Activated CD8-positive, alpha-beta memory T cell treated with anti-CD3 and anti-CD28 coated beads for 4 hours (primary cell): ENCODE measurements around the gene CCDC74A.
"Not testable (repeated sequence)": the region's sequence is repeated elsewhere in the genome, so short reads cannot be mapped to it uniquely, and the experiment has no call there.

Experiments
- DNase-seq, 2 donors: peaks; one replicate each; pipeline ENCODE4 v3.0.0-alpha.2; 2020; ENCODE audit warnings: low read depth in 2 of 2

CCDC74A gene

GRCh38 chr2:131498321-131498973 is 29.2 kb upstream of the CCDC74A start:
- not testable (repeated sequence) for DNase-seq

- not testable (repeated sequence) for DNase-seq
Observed at GRCh38 chr2:131503587-131503986, 24.1 kb upstream of the CCDC74A start.

GRCh38 chr2:131504082-131504750 is 23.5 kb upstream of the CCDC74A start:
- DNase-seq = not testable (repeated sequence)

- DNase-seq = no peak
Observed at GRCh38 chr2:131509615-131510014, 18.1 kb upstream of the CCDC74A start.

DNA sequence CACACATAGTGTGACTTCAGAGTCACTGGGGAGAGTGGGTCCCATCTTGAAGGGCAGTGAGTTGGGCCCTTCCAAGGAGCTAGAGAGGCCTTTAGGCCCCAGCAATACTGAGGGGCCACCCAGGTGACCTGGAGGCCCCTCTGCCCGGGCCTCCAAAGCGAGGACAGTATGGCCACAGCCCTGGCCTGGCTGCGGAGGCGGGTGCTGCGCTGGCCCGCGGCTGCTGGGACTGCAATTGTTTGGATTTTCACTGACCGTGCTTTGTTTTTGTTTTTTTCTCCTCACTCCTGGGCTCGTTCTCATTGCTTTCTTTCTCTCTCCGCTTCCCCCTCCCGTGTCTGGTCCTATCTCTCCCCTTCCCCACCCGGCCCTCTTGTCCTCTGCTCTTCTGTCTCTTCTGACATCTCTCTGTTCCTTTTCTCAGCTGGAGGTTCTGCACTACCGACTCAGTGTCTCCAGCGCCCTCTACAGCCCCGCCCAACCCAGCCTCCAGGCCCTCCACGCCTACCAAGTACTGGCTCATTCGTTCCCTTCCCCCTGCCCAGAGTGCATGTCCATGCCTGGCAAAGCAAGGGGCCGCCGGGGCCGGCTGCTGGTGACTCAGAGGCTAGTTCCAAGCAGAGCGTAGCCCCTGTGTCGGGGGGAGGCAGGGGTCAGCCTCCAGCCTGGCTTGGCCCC is 16.3 kb upstream of the CCDC74A start:
- DNase-seq = not testable (repeated sequence)

- not testable (repeated sequence) for DNase-seq
Observed at GRCh38 chr2:131511969-131512870, 15.5 kb upstream of the CCDC74A start.

GRCh38 chr2:131514408-131515166 is 13.1 kb upstream of the CCDC74A start:
- DNase-seq = not testable (repeated sequence)

DNA sequence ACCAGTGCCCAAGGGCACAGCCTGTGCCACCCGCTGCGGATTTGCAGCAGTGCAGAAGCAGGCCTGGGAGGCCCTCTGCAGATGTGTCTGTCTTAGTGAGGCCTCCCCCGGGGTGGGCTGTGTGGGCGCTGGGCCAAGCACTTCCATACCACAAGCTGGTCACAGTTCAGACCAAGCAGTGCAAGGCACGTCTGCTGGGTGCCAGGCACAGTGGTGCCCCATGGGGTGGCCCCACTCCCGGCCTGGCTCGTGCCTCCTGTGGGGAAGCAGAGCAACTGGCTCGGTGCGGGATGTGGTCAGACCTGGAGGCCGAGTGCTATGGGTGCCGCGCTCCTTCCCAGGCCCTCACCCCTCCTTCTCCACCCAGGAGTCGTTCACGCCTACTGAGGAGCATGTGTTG is 12.5 kb upstream of the CCDC74A start:
- not testable (repeated sequence) for DNase-seq

- DNase-seq = no peak
Observed at GRCh38 chr2:131516011-131516410, 11.7 kb upstream of the CCDC74A start.

GRCh38 chr2:131516621-131517020 is 11.1 kb upstream of the CCDC74A start:
- not testable (repeated sequence) for DNase-seq

DNA sequence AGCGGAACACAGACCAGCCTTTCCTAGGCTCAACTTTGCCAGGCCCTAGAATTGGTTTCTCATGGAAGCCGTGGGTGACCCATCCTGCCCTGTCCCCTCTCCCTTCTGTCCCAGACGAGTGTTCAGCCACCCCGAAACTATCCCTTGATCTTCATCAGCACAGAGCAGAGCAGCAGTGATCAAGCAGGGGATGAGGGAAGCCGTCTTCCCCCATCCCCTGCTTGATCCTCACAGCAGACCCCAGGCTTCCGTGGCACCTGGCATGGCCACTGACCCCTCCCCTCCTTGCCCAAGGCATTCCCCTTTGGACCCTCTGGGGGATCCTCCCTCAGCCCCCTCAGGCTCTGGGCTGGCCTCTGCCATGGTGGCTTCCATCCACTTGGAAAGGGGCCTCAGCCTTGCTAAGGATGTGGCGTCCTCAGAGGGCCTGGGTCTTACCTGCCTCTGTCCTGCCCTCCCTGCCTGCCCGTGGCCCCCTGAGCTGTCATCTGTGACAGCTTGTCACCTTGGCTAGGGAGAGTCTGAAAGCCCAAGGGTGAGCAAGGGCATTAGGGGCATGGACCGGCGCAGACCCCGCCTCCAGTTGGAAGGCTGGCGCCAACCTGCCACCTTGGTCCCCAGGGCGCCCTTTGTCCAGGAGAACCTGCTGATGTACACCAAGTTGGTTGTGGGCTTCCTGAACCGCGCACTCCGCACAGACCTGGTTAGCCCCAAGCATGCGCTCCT is 10.4 kb upstream of the CCDC74A start:
- DNase-seq = no peak

DNA sequence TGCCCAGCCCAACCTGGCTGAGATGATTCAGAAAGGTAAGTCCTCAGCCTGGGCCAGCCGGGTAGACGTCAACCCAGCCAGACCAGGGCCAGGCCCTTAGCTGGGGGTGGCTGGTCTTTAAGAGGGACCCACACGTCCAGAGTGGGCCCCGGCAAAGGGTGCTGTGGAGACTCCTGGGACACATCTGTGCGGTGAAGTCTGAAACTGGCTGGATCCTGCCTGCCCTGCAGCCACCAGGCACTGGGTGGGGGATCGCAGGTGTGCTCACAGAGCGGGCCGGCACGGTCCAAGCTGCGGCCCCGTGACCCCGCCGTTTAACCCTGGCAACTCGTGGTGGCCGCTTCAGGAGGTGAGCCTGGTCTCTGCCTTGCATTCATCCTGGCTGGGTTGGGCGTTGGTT is 9.8 kb upstream of the CCDC74A start:
- not testable (repeated sequence) for DNase-seq

DNA sequence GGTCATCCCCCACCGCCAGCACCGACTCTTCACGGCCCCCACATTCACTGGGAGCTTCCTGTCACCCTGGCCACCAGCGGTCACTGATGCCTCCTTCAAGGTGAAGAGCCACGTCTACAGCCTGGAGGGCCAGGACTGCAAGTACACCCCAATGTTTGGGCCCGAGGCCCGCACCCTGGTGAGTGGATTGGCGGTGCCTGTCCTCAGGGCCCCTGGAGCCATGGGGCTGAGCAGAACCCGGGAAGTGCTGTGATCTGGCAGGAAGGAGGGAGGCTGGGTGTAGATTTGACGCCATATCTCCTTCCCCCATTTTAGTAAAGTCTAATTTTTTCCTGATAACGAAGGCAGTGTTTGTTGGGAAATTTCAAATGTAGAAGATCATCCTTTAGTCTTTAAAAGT is 9.2 kb upstream of the CCDC74A start:
- DNase-seq = not testable (repeated sequence)

GRCh38 chr2:131519466-131519865 is 8.2 kb upstream of the CCDC74A start:
- DNase-seq = no peak

DNA sequence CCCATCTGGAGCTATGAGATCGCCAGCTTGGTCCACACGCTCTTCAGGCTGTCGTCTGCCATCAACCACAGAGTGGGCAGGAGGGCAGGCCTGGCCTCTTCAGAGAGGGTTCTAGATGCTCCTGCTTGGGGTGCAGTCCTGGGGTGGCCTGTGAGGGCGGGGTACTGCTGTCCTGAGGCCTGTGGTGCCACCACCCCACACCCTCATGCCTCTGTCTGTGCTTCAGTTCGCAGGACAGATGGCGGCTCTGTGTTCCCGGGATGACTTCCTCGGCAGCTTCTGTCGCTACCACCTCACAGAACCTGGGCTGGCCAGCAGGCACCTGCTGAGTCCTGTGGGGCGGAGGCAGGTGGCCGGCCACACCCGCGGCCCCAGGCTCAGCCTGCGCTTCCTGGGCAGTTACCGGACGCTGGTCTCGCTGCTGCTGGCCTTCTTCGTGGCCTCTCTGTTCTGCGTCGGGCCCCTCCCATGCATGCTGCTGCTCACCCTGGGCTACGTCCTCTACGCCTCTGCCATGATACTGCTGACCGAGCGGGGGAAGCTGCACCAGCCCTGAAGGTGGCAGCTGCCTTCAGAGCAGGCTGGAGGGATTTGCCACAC is 7.7 kb upstream of the CCDC74A start:
- not testable (repeated sequence) for DNase-seq

- DNase-seq = no peak
Observed at GRCh38 chr2:131520526-131520925, 7.2 kb upstream of the CCDC74A start.

- DNase-seq = not testable (repeated sequence)
Observed at GRCh38 chr2:131521524-131521923, 6.2 kb upstream of the CCDC74A start.

- DNase-seq = no peak
Observed at GRCh38 chr2:131521961-131522781, 5.5 kb upstream of the CCDC74A start.

- not testable (repeated sequence) for DNase-seq
Observed at GRCh38 chr2:131525256-131525655, 2.4 kb upstream of the CCDC74A start.
